GM18873 (cell line): Measurements from ENCODE around the gene SERBP1.

Experiments
- ATAC-seq: cut with Tn5 transposase; IDR thresholded peaks from one replicate; pipeline ENCODE4 v1.9.1; 2021; ENCODE audit warnings: mild to moderate bottlenecking, moderate library complexity, moderate number of reproducible peaks; ENCODE audit not compliant: unreplicated experiment, low FRiP score

The SERBP1 gene

GRCh38 chr1:67371681-67372080 is 58.5 kb downstream of the SERBP1 start:
- no peak for ATAC-seq

DNA sequence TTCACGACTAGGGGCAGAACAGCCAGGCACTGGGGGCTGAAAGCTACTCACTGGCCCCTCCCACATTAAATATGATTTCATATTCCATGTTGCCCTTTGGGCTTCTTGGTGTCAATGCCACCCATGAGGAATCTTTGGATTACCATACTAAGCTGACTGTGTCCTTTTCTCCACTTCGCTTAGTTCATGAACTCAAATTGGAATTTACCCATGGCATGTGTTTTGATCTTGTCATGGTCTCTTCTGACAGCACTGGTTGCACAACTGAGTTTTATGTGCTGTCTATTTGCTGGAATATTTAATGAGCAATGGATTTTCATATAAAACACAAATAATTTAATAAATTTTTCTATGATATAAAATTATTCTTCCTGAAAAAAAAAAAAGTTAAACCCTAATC is 59.2 kb downstream of the SERBP1 start:
- no peak for ATAC-seq

DNA sequence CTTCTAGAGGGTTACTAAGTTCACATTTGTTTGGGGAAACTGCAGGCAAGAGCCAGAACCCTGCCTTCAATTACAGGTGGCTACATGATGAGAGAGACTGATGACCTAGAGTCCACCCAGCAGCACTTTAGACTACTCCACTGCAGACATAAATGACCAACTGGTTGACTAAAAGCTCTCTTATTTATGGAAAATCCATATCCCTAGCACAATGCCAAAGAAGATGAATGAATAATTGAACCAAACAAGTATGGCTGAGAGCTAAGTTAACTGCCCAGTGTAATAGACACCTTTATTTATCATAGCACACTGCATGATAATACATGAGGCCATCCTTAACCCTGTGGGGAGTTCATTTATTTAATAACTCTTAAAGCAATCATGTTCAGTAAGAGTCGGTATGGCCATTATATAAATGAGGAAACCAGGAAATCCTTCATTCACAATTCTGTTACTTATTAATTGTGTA is 62.1 kb downstream of the SERBP1 start:
- no peak for ATAC-seq

DNA sequence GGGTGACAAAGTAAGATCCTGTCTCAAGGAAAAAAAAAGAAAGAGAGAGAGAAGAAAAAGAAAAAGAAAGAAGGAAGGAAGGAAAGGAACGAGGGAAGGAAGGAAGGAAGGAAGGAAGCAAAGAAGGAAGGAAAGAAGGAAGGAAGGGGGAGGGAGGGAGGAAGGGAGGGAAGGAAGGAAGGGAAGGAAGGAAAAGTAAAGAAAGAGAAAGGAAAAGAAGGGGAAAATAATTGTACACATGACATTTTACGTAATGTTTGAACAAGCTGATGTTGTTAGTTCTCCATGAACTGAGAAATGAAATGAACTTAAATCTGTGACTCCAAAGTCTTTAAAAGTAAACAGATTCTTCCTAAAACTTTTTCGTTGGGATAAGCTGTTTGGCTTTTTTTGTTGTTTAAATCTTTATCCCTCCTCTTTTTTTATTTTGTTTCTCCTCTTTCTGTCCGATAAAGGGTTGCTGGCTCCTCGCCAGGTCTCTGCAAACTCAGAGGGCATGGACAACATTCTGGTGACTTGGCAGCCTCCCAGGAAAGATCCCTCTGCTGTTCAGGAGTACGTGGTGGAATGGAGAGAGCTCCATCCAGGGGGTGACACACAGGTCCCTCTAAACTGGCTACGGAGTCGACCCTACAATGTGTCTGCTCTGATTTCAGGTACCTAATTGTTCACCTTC is 62.7 kb downstream of the SERBP1 start:
- ATAC-seq: no peak

DNA sequence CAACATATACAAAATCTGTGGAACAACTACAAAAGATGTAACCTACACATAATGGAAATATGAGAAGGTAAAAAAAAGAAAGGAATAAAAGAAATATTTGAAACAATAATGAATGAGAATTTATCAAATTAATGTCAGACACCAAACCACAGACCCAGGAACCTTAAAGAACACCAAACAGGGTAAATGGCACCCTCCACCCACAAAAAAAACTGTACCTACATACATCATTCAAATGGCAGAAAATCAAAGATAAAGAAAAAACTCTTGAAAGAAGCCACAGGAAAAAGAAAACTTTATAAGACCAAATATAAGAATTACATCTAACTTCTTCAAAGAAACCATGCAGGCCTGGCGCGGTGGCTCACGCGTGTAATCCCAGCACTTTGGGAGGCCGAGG is 68.6 kb downstream of the SERBP1 start:
- ATAC-seq: no peak

GRCh38 chr1:67359592-67359991 is 70.6 kb downstream of the SERBP1 start:
- ATAC-seq: no peak
